Testis (tissue), 2 donors: Measurements from ENCODE around the gene RAI1.

Experiments
- POLR2A ChIP-seq: fragments of 450-650 bp; IDR thresholded peaks from one replicate; pipeline ENCODE4 v1.6.1; 2017; ENCODE audit warnings: antibody characterized with exemption, mild to moderate bottlenecking, moderate library complexity
- TF ChIP-seq, protein P1 (sequence below), 3 experiments: fragments of 450-650 bp in 2 of 3; fragments of 200-600 bp in 1 of 3; sonication (generic) in 1 of 3; IDR thresholded peaks; one replicate each; pipeline ENCODE4 v1.5.1; 2016 to 2019; ENCODE audit warnings: antibody characterized with exemption in 3 of 3, mild to moderate bottlenecking in 2 of 3, moderate library complexity in 1 of 3

DNA sequence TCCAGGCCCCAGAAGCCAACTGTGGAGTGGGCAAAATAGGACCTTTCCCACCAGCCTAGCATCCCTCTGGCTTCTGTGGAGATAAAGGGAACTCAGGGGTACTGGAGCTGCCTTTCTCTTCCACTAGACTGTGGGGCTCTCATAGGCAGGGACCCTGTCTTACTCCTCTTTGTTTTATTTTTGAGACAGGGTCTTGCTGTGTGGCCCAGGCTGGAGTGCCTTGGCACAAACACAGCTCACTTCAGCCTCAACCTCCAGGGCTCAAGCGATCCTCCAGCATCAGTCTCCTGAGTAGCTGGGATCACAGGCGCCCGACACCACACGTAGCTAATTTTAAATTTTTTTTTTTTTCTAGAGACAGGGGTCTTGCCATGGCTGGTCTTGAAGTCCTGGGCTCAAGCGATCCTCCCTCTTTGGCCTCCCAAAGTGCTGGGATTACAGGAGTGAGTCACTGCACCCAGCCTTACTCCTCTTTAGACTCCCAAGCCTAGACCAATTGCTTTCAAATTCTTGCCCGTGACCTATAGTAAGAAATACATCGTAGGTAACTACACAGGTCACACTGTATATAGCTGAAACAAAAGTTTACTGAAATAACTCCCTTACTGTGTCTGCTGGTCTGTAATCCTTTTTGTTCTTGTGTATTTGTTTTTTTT, 2.6 kb downstream of the RAI1 start:
- TF ChIP-seq POLR2A, result no peak
- TF ChIP-seq, protein P1, sequence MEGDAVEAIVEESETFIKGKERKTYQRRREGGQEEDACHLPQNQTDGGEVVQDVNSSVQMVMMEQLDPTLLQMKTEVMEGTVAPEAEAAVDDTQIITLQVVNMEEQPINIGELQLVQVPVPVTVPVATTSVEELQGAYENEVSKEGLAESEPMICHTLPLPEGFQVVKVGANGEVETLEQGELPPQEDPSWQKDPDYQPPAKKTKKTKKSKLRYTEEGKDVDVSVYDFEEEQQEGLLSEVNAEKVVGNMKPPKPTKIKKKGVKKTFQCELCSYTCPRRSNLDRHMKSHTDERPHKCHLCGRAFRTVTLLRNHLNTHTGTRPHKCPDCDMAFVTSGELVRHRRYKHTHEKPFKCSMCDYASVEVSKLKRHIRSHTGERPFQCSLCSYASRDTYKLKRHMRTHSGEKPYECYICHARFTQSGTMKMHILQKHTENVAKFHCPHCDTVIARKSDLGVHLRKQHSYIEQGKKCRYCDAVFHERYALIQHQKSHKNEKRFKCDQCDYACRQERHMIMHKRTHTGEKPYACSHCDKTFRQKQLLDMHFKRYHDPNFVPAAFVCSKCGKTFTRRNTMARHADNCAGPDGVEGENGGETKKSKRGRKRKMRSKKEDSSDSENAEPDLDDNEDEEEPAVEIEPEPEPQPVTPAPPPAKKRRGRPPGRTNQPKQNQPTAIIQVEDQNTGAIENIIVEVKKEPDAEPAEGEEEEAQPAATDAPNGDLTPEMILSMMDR (IDR thresholded peaks at IDR 0.05), result no peak
